Urinary bladder (tissue), 4 donors: ENCODE results near the gene STAC2. TPM values are rescaled to one million over a fixed set of nuclear protein-coding genes. Genes with fewer than 3 reads are reported as not detected.
"Not testable (repeated sequence)": the region's sequence is repeated elsewhere in the genome, so short reads cannot be mapped to it uniquely, and the experiment has no call there.

Experiments used
- DNase-seq: peaks from one replicate; pipeline ENCODE4 v3.0.0-alpha.2; 2015; ENCODE audit errors: extremely low spot score
- H3K27ac ChIP-seq: one replicate; pipeline ENCODE4 v1.5.1; 2013; ENCODE audit warnings: low read depth, mild to moderate bottlenecking, moderate library complexity
- H3K36me3 ChIP-seq: one replicate; pipeline ENCODE4 v1.6.1; 2013; ENCODE audit warnings: mild to moderate bottlenecking, moderate library complexity; ENCODE audit not compliant: insufficient read depth
- H3K4me1 ChIP-seq: one replicate; pipeline ENCODE4 v1.6.1; 2013; ENCODE audit warnings: mild to moderate bottlenecking, moderate library complexity; ENCODE audit not compliant: insufficient read depth
- H3K4me3 ChIP-seq: one replicate; pipeline ENCODE4 v1.5.1; 2013; ENCODE audit warnings: low read depth, low read length
- WGBS: extraction: QIAGEN DNeasy Blood & Tissue Kit; methylation state at CpG from one replicate; pipeline ENCODE4 v1.1.7; 2013; 5-methylcytosine and 5-hydroxymethylcytosine counted together
- polyA plus RNA-seq: library from polyadenylated mRNA; stranded (reverse); fragments of 200-250 nt; gene quantifications from one replicate; pipeline ENCODE4 v1.2.3, GENCODE V29; 2013
- total RNA-seq: library from RNA; depleted of rRNA; stranded (reverse); fragments of >200 nt; gene quantifications from one replicate; pipeline ENCODE4 v1.2.3, GENCODE V29; 2014
- donor health status: healthy with polysubstance abuse.
- donor health status: healthy.

STAC2 gene
- total and polyA plus RNA-seq, 2 donors, result 0.32 to 1.1 TPM

DNA sequence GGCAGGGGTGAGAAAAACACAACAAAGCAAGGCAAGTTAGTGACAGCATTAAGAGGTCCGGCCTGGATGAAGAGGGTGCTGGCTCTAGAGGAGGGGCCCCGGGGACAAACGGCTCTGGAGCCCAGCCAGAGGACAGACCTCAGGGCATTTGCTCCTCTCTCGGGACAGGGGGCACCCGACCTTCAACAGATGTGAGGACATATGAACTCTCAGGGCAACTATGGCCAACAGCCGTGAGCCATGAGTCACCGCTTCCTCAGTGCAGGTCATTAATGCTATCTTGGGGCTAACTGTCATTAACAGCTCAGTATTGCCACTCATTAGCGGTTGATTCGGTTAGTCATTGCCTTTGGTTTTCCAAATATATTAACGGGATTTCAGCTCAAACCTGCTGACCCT is 50.1 kb downstream of the STAC2 start:
- peaks cover 1% of the 10 kb centered on the region for H3K4me1 ChIP-seq
- H3K36me3 ChIP-seq, result no peaks in the 10 kb centered on the region
- no peak for DNase-seq
- no peak overlapping the region for H3K4me3 ChIP-seq
- H3K27ac ChIP-seq, result no peak overlapping the region
- 80% methylated on average over 10 of the region's 10 CpGs for WGBS

DNA sequence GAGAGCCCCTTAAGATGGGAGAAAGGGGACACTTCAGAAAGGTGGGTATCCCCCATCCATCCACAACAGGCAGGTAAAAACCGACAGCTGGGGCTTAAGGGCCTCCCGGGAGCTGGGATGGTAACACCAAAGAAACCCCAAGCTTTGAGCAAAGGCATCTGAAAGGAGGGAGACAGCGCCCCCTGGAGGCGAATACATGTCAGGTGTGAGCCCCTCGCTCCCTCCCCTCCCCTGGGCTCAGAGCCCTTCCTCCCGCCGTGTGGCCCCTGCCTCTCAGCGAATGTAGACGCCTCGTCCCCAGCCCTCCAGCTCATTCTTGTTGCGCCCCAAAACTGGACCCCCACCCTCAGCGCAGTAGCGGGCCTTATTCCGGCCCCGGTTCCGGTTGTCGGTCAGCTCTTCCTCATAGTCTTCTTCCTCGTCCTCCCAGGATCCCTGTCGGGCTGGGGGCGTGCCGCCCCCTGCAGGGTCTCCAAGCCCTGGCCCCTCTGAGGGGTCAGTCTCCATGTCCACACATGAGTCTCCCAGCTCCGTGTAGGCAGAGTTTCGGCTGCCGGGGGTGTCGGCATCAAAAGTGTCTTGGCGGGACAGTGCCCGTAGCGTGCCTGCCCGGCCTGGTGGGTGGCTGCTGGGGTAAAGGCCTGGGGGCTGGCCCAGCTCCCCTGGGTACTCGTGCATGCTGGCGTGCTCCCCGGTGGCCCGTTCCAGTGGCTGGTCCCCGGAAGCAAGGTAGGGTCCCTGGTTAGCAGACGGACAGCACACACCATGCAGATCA is 50.6 kb downstream of the STAC2 start:
- Histone ChIP-seq H3K4me1 (peaks cover 1% of the 10 kb centered on the region), H3K36me3 (no peaks in the 10 kb centered on the region), H3K27ac (no peak overlapping the region), H3K4me3 (no peak overlapping the region)
- WGBS, result 54% methylated on average over 35 of the region's 35 CpGs
- DNase-seq, result no peak

DNA sequence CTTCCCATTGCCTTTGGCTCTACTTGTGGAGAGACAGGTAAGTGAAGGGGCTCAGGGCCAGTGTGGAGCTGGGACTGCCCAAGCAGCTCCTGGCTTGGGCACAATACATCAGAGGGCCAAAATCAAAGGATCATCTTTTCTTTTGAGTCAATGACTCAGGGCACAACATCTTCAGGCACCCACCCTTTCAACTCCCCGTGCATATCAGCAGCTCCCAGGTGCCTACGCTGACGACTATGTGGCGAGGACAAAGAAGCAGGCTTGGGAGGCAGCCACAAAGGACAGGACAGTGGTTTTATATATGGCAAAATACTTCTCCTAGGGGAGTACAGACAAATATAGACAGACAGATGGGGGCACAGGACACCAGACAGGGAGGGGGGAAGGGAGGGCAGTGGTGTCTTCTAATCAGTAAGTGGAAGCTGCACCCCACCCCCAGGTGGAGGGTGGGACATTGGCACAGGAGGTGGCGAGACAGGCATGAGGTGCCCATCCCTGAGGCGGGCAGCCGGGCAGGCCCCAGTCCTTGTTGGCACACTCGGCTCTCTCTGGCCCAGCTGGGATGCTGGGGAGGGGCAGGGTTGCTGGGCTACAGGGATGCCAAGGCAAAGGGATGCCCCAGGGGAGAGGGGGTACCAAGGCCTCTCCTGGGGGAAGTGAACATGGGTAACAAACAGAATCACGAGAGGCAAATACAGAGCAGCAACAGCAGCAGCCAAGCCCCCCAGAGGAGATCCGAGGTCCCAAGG is 52.0 kb downstream of the STAC2 start:
- Histone ChIP-seq H3K4me1 (peaks cover 1% of the 10 kb centered on the region), H3K36me3 (no peaks in the 10 kb centered on the region), H3K4me3 (no peak overlapping the region), H3K27ac (no peak overlapping the region)
- DNase-seq, result no peak
- 65% methylated on average over 10 of the region's 10 CpGs for WGBS

DNA sequence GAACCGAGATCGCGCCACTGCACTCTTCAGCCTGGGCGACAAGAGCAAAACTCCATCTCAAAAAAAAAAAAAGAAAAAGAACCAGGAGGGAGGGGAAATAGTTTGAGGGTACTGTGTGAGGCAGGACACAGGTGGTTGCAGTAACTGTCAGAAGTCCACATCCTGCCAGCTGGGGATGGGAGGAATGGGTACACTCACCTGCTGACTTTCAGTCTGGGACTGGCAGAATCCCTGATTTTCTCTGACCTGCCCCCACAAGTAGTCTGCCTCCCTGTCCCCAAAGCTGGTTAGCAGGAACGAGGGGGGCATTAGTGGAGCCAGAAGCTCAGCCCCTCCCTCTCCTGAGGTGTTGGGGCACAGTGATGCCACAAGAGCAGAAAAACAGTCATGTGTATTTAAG is 52.7 kb downstream of the STAC2 start:
- no peak for DNase-seq
- no peak overlapping the region for H3K27ac ChIP-seq
- 73% methylated on average over 5 of the region's 5 CpGs for WGBS
- H3K4me1 ChIP-seq, result no peaks in the 10 kb centered on the region
- no peaks in the 10 kb centered on the region for H3K36me3 ChIP-seq
- no peak overlapping the region for H3K4me3 ChIP-seq

DNA sequence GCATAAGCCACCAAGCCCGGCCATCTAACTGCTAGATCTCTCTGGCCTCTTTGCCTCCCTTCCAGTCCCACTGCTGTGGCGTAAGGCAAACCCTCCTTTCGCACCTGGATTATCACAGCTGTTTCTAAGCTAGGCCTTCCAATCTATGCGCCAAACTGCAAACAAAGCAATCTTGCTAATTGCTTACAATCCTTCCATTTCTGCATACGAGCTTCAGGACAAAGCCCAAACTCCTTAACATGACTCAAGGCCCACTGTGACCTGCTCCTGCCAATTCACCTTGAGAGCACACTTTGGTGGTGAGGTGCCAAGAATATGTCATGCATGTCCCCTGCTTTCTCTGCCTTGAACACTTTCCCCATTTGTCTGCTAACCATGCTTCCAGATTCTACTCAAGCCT is 53.8 kb downstream of the STAC2 start:
- Histone ChIP-seq H3K27ac (no peak overlapping the region), H3K36me3 (no peaks in the 10 kb centered on the region), H3K4me3 (no peak overlapping the region), H3K4me1 (no peaks in the 10 kb centered on the region)
- no peak for DNase-seq
- WGBS, result 84% methylated on average over 5 of the region's 5 CpGs

DNA sequence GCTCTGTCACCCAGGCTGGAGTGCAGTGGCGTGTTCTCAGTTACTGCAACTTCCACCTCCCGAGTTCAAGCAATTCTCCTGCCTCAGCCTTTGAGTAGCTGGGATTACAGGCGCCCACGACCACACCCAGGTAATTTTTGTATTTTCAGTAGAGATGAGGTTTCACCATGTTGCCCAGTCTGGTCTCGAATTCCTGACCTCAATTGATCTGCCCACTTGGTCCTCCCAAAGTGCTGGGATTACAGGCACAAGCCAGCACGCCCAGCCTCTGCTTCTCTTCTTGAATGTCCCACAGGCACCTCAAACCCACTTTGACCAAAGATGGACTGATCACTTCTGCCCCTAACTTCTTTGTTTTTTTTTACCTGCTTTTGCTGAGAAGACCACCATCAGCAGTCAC is 55.2 kb downstream of the STAC2 start:
- WGBS, result 74% methylated on average over 6 of the region's 6 CpGs
- no peaks in the 10 kb centered on the region for H3K36me3 ChIP-seq
- H3K4me1 ChIP-seq, result no peaks in the 10 kb centered on the region
- no peak for DNase-seq
- no peak overlapping the region for H3K4me3 ChIP-seq
- no peak overlapping the region for H3K27ac ChIP-seq

DNA sequence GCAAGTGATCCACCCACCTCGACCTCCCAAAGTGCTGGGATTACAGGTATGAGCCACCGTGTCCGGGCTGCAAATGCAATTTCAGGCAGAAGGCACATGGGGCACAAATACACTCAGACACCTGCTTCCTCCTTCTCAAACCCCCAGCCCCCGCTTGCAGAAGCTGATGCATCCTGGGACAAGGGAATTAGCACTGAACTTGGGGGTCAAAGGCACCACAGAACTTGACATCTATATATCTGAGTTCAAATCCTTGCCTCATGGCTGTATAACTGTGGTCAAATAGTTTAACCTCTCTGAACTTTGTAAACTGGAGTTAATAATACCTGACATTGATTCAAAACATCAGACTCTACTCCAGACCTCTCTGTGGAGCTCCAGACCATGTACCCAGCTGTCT is 55.6 kb downstream of the STAC2 start:
- DNase-seq, result no peak
- Histone ChIP-seq H3K36me3 (no peaks in the 10 kb centered on the region), H3K4me1 (no peaks in the 10 kb centered on the region), H3K27ac (no peak overlapping the region), H3K4me3 (no peak overlapping the region)
- WGBS, result 73% methylated on average over 4 of the region's 4 CpGs

DNA sequence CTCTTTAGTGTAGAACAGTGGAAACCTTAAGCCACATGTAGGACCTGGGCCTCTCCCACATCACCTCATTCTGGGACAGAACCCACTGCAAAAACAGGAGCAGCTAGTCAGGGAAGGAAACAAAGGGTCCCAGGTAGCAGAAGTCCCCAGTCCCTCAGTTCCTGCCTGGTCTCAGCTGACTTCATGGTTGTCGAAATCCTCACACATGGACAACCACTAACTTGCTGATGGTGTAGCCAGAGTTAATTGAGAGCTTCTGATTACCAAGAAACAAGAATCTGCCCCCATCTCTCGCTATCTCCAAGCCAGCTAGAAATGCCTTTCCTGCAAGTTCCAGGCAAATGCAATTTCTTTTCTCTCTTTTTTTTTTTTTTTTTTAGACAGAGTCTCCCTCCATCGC is 56.2 kb downstream of the STAC2 start:
- WGBS, result 84% methylated on average over 3 of the region's 3 CpGs
- H3K27ac ChIP-seq, result no peak overlapping the region
- H3K4me3 ChIP-seq, result no peak overlapping the region
- H3K36me3 ChIP-seq, result no peaks in the 10 kb centered on the region
- DNase-seq, result no peak
- H3K4me1 ChIP-seq, result no peaks in the 10 kb centered on the region

DNA sequence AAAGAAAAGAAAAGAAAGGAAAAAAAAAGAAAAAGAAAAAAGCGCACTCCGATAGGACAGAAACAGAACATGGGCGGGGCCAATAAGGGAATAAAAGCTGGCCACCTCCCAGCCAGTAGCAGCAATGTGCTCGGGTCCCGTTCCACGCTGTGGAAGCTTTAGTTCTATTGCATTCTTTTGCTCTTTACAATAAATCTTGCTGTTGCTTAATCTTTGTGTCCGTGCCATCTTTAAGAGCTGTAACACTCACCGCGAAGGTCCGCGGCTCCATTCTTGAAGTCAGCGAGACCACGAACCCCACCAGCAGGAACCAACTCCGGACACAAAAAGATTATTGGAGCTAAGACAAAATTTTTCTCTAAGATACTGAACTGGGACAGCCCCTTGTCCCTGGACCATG is 56.6 kb downstream of the STAC2 start:
- H3K27ac ChIP-seq, result no peak overlapping the region
- H3K36me3 ChIP-seq, result no peaks in the 10 kb centered on the region
- H3K4me1 ChIP-seq, result no peaks in the 10 kb centered on the region
- H3K4me3 ChIP-seq, result no peak overlapping the region
- no peak for DNase-seq
- 84% methylated on average over 14 of the region's 14 CpGs for WGBS

DNA sequence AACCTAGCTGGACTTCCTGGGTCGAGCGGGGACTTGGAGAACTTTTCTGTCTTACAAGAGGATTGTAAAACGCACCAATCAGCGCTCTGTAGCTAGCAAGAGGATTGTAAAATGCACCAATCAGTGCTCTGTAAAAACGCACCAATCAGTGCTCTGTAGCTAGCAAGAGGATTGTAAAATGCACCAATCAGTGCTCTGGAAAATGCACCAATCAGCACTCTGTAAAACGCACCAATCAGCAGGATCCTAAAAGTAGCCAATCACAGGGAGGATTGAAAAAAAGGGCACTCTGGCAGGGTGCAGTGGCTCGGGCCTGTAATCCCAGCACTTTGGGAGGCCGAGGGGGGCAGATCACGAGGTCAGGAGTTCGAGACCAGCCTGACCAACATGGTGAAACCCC is 57.2 kb downstream of the STAC2 start:
- H3K36me3 ChIP-seq, H3K4me3 ChIP-seq, H3K27ac ChIP-seq, H3K4me1 ChIP-seq, DNase-seq: not testable (repeated sequence)
- 96% methylated on average over 10 of the region's 10 CpGs for WGBS

DNA sequence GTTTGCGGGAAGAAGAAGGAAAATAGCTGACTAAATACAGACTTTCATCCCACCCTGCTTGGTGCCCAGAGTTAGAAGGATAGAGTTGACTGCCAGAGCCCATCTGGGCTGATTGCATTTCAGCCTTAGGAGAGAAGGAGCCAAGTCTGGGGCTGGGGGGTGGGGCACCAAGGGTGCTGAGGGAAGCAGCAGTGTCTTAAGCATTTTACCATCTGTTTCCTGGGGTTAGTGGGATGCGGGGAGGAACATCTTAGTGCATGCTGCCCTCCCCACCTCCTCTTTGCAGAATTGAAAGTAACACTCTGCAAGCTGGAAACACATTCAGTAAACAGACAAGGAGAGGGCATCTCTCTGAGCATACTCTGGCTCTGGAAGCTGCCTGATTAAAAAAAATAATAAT is 58.3 kb downstream of the STAC2 start:
- Histone ChIP-seq H3K27ac (no peak overlapping the region), H3K4me1 (no peaks in the 10 kb centered on the region), H3K4me3 (no peak overlapping the region), H3K36me3 (no peaks in the 10 kb centered on the region)
- WGBS, result 22% methylated on average over 2 of the region's 2 CpGs
- no peak for DNase-seq

DNA sequence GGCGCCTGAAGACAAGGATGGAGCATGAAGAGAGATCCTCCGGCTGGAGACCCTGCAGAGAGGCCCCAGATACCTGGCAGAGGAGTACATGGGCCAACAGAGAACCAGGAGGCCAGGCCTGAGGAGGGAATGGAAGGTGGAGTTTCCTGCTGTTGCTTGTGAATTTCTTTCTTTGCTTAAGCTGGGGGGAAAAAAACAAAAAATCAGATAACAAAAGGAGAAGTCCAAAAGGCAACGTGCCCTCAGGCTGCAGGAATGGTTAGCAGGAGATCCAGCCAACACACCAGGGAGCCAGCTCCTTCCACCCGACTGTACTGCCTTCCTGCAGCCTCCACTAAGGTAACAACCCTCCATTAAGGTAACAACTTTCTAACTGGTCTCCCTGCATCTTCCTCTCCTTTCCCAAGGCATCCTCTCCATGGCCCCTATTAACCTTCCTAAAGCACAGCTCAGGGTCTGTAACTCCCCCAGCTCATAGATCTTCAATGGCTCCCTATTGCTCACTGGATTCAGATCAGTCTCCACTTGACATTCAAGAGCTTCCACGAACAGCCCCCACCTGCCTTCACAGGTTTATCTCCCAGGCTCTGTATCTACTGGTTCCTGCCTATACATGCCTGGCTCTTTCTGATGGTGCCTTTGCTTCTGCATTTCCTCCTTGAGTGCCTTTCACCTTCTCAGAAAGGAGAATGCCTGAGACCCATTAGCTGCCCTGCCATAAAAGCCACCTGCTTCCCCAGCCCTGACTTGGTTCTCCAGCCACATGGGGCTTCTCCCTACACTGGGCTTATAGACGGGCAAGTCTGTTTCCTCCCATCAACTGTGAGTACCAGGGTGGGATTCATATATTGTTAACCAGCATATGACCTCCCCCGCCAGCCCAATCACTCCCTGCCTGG is 59.1 kb downstream of the STAC2 start:
- Histone ChIP-seq H3K36me3 (no peaks in the 10 kb centered on the region), H3K4me1 (no peaks in the 10 kb centered on the region), H3K27ac (no peak overlapping the region), H3K4me3 (no peak overlapping the region)
- DNase-seq, result no peak
- WGBS, result 56% methylated on average over 7 of the region's 7 CpGs

DNA sequence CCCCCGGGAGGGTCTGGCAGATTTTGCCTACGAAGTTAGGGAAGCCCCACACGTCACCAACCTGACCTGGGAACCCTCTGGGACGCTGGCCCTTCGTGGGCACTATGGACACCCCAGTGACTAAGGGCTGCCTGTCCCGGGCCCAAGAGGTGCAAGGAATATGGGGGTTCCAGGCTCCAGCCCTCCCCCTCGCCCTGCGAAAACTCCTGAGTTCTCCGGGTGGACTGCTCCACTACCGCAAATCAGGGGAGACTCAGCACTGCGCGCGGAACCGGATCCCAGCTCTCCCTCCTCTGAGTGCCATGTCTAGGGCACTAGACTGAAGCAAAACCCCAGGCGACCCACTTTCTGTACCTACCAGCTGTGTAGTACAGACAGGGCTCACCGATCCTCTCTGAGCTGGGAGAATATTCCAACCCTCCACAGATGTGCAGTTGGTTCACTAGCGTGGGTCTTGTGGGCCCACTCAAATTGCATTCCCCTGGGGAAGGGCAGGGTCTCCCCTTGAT is 59.9 kb downstream of the STAC2 start, which contains the start of gene ARL5C:
TSS of gene ARL5C (minus strand) at position 321 of the 509 bp plus-strand sequence. CDS start 401 bp downstream, outside the sequence.
- Histone ChIP-seq H3K27ac (no peak within 1 kb of the TSS), H3K36me3 (no peaks in the 10 kb centered on the region), H3K4me1 (no peaks in the 10 kb centered on the region), H3K4me3 (peak within 1 kb of the TSS; percentile 43)
- no peak for DNase-seq
- WGBS, result 54% methylated on average over 17 of the region's 17 CpGs
